NCI-H1694 (cell line): Measurements from ENCODE around the gene ZC3H18.

ENCODE experiments used
- DNase-seq: peaks from one replicate; lab custom pipeline; 2025; lab: John Stamatoyannopoulos, UW

ZC3H18 gene

GRCh38 chr16:88678224-88678979 is 108.2 kb downstream of the ZC3H18 start:
- DNase-seq, result no peak

GRCh38 chr16:88680554-88681083 is 110.4 kb downstream of the ZC3H18 start:
- no peak for DNase-seq

GRCh38 chr16:88681084-88681680 is 111.0 kb downstream of the ZC3H18 start:
- DNase-seq, result no peak
